Measurements from ENCODE around the gene SYS1.

GRCh38 chr20:45344168-45344860, 18.6 kb upstream of the SYS1 start:
- TF ChIP-seq ZNF274 (IDR thresholded peaks at IDR 0.05; ENCODE audit: low read depth, low read length) (no peak), POLR2A (IDR thresholded peaks at IDR 0.05; ENCODE audit: borderline replicate concordance, extremely low read depth, insufficient read depth, insufficient read length) (no peak), YY1 (IDR thresholded peaks at IDR 0.05; ENCODE audit: extremely low read depth, insufficient replicate concordance, low read depth, low read length) (no peak)
- TF ChIP-seq, protein P1, sequence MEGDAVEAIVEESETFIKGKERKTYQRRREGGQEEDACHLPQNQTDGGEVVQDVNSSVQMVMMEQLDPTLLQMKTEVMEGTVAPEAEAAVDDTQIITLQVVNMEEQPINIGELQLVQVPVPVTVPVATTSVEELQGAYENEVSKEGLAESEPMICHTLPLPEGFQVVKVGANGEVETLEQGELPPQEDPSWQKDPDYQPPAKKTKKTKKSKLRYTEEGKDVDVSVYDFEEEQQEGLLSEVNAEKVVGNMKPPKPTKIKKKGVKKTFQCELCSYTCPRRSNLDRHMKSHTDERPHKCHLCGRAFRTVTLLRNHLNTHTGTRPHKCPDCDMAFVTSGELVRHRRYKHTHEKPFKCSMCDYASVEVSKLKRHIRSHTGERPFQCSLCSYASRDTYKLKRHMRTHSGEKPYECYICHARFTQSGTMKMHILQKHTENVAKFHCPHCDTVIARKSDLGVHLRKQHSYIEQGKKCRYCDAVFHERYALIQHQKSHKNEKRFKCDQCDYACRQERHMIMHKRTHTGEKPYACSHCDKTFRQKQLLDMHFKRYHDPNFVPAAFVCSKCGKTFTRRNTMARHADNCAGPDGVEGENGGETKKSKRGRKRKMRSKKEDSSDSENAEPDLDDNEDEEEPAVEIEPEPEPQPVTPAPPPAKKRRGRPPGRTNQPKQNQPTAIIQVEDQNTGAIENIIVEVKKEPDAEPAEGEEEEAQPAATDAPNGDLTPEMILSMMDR (IDR thresholded peaks at IDR 0.05 in 2 of 3, conservative IDR thresholded peaks at IDR 0.05 in 1 of 3; ENCODE audit: borderline replicate concordance in 1 of 3, insufficient read depth in 1 of 3, low read depth in 2 of 3, low read length in 2 of 3): no peak
